Cardiac muscle cell (in vitro differentiated cells and primary cell): Measurements from ENCODE around the gene TEX29. TPM values are rescaled to one million over a fixed set of nuclear protein-coding genes. Genes with fewer than 3 reads are reported as not detected.

Experiments used
- DNase-seq, 2 donors: peaks; one replicate each; pipeline versions ENCODE4 v3.0.0 to v3.0.0-alpha.2; 2010 to 2017; ENCODE audit warnings: low read depth in 1 of 2, low spot score in 1 of 2
- H3K27ac ChIP-seq: fragments of 200-600 bp; sonication (generic); 2 replicates; pipeline ENCODE4 v1.5.1; 2016
- H3K27me3 ChIP-seq: fragments of 200-600 bp; sonication (generic); 2 replicates; pipeline ENCODE4 v1.6.0; 2016; ENCODE audit warnings: control low read depth
- H3K36me3 ChIP-seq: fragments of 200-600 bp; sonication (generic); 2 replicates; pipeline ENCODE4 v1.5.1; 2016; ENCODE audit warnings: control low read depth
- H3K4me1 ChIP-seq: fragments of 200-600 bp; sonication (generic); 2 replicates; pipeline ENCODE4 v1.8.1; 2017; ENCODE audit warnings: low read depth, mild to moderate bottlenecking, mixed run types
- H3K4me3 ChIP-seq: fragments of 200-600 bp; sonication (generic); 2 replicates; pipeline ENCODE4 v1.5.1; 2016; ENCODE audit warnings: mild to moderate bottlenecking
- H3K9me3 ChIP-seq: fragments of 200-600 bp; sonication (generic); 2 replicates; pipeline ENCODE4 v1.5.1; 2017; ENCODE audit warnings: low read depth, mild to moderate bottlenecking, control low read depth
- polyA plus RNA-seq: library from polyadenylated mRNA; unstranded; fragments of >200 nt; fragmentation: Nextera tagmentation; extraction: Ambion mirVana; gene quantifications from 2 replicates; pipeline ENCODE4 v1.2.1, GENCODE V29; 2016
- total RNA-seq: library from RNA; depleted of rRNA; stranded (reverse); fragments of >200 nt; gene quantifications from 2 replicates; pipeline ENCODE4 v1.2.3, GENCODE V29; 2016
- TF ChIP-seq, protein P1 (sequence below): IDR thresholded peaks from 2 replicates; pipeline ENCODE4 v1.5.1; 2012; ENCODE audit warnings: low read depth, mild to moderate bottlenecking, low read length

Gene TEX29
- total and polyA plus RNA-seq, 2 experiments from 2014 or later: not detected

DNA sequence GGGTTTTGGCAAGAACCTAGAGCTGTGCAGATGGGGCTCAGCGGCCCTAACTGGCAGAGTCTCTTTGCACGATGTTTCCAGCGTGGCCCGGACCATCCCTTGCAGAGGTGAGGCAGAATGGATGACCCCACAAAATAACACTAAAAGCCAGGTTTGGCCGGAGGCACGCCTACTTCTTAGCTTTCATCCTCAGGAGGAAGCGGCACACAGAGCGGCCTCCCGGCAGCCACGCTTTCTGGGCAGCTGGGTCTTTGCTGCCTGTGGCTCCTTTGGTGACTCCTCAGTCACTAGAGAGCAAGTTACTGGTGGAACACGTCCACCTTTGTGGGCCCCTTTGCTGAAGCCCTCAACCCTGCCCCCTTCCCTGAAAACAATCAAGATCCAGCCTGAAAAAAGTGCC, 25.2 kb downstream of the TEX29 start:
- no peaks in the 10 kb centered on the region for H3K4me1 ChIP-seq
- no peak overlapping the region for H3K27ac ChIP-seq
- H3K4me3 ChIP-seq: no peak overlapping the region
- H3K36me3 ChIP-seq: no peaks in the 10 kb centered on the region
- no peaks in the 10 kb centered on the region for H3K27me3 ChIP-seq
- TF ChIP-seq, protein P1, sequence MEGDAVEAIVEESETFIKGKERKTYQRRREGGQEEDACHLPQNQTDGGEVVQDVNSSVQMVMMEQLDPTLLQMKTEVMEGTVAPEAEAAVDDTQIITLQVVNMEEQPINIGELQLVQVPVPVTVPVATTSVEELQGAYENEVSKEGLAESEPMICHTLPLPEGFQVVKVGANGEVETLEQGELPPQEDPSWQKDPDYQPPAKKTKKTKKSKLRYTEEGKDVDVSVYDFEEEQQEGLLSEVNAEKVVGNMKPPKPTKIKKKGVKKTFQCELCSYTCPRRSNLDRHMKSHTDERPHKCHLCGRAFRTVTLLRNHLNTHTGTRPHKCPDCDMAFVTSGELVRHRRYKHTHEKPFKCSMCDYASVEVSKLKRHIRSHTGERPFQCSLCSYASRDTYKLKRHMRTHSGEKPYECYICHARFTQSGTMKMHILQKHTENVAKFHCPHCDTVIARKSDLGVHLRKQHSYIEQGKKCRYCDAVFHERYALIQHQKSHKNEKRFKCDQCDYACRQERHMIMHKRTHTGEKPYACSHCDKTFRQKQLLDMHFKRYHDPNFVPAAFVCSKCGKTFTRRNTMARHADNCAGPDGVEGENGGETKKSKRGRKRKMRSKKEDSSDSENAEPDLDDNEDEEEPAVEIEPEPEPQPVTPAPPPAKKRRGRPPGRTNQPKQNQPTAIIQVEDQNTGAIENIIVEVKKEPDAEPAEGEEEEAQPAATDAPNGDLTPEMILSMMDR: no peak
- H3K9me3 ChIP-seq: no peaks in the 10 kb centered on the region
- no peak for DNase-seq

DNA sequence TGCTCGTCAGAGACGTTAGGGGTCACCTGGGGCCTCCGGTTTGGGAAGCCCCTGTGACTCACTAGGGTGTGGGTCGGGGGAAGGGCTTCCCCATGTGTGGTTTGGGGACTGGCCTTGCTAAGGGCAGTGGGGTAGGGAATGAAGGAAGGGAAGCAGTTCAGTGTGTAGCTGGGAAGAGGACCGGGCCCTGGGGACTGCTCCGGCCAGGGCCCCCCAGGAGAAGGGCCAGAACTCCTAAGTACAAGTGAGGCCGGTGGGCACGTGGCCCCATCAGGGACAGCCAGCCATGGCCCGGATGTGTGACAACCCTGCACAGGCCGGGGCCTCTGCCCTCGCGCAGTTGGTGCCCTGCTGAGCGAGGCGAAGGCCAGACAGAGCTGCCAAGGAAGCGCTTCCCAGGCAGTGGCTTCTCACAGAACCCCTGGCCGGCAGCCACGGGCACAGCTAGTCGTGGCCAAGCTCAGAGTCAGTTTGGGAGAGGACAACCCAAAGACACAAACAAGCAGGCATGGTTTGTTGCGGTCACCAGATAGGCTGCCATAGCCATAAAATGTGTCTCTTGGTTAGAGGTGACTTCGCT, 25.7 kb downstream of the TEX29 start:
- H3K27me3 ChIP-seq: no peaks in the 10 kb centered on the region
- no peak overlapping the region for H3K27ac ChIP-seq
- H3K36me3 ChIP-seq: no peaks in the 10 kb centered on the region
- H3K9me3 ChIP-seq: no peaks in the 10 kb centered on the region
- no peak for DNase-seq
- TF ChIP-seq, protein P1: no peak
- no peak overlapping the region for H3K4me3 ChIP-seq
- H3K4me1 ChIP-seq: no peaks in the 10 kb centered on the region

DNA sequence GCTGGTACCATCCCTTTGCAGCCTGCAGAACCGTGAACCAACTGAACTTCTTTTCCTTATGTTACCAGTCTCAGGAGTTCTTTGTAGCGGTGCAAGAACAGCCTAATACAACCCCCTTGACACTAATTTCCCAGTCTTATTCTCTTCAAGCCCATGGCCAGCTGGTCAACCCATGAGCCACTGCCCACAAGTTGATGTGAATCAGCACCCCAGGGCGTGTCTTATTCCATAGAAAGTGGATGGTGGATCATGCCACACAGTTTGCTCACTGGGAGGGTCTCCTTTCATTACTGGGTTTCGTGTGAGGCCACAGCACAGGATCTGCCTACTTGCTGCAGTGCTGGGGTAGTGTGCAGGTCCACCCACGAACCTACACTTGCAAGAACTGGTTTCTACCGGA, 27.0 kb downstream of the TEX29 start:
- Histone ChIP-seq H3K27me3 (no peaks in the 10 kb centered on the region), H3K4me1 (no peaks in the 10 kb centered on the region), H3K9me3 (no peaks in the 10 kb centered on the region), H3K27ac (no peak overlapping the region), H3K36me3 (no peaks in the 10 kb centered on the region), H3K4me3 (no peak overlapping the region)
- no peak for DNase-seq
- TF ChIP-seq, protein P1: no peak

DNA sequence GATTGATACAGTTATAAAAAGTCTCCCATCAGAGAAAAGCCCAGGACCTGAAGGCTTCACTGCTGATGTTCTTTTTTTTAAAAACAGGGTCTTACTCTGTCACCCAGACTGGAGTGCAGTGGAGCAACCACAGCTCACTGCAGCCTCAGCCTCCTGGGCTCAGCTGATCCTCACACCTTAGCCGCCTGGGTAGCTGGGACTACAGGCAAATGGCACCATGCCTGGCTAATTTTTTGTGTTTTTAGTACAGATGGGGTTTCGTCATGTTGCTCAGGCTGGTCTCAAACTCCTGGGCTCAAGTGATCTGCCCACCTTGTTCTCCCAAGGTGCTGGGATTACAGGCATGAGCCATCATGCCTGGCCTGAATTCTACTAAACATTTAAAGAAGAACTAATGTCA, 33.1 kb downstream of the TEX29 start:
- no peak overlapping the region for H3K4me3 ChIP-seq
- no peak overlapping the region for H3K27ac ChIP-seq
- no peaks in the 10 kb centered on the region for H3K4me1 ChIP-seq
- no peak for DNase-seq
- H3K27me3 ChIP-seq: no peaks in the 10 kb centered on the region
- no peaks in the 10 kb centered on the region for H3K9me3 ChIP-seq
- TF ChIP-seq, protein P1: no peak
- H3K36me3 ChIP-seq: no peaks in the 10 kb centered on the region

DNA sequence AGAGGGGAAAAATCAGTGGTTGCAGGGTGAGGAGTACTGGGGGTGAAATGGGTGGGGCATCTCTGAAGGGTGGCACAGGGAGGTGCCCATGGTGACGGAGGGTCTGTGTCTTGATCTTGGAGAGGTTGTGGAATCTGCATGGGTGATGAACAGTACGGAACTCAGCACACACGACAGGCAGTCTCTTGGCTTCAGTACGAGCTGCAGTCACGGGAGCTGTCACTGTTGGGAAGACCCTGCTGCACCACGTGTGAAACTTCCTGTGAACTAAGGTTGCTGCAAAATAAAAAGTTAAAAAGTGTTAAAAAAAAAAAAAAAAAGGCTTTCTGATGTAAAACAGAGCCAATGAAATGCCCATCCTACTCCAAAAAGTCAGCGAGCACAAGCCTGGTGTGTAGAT, 34.3 kb downstream of the TEX29 start:
- TF ChIP-seq, protein P1: no peak
- Histone ChIP-seq H3K36me3 (no peaks in the 10 kb centered on the region), H3K4me1 (no peaks in the 10 kb centered on the region), H3K4me3 (no peak overlapping the region), H3K27me3 (no peaks in the 10 kb centered on the region), H3K9me3 (no peaks in the 10 kb centered on the region), H3K27ac (no peak overlapping the region)
- DNase-seq: no peak
